HEK293 (cell line): ENCODE data around the gene TAS1R2.

ENCODE experiments used
- CTCF ChIA-PET: fragments of 350-600 bp; formaldehyde crosslinking; extraction: SDS; loops from one replicate; lab custom pipeline; 2021; ENCODE audit warnings: antibody characterized with exemption; lab: Yijun Ruan, JAX
- POLR2A ChIA-PET: fragments of 300-600 bp; formaldehyde crosslinking; extraction: SDS; loops from one replicate; lab custom pipeline; 2020; ENCODE audit warnings: antibody characterized with exemption, inconsistent platforms; lab: Yijun Ruan, JAX
- H3K27ac ChIP-seq: fragments of 200-500 bp; sonication (Bioruptor generic); 2 replicates; pipeline ENCODE4 v1.5.1; 2014; ENCODE audit warnings: low read depth, low read length, control low read depth, inconsistent platforms; ENCODE audit errors: extremely low read depth
- H3K36me3 ChIP-seq, 2 experiments: fragments of 200-500 bp in 1 of 2; sonication (Bioruptor generic) in 1 of 2; 1 replicate in 1 of 2; 2 replicates in 1 of 2; pipeline ENCODE4 v1.5.1; 2014 to 2017; ENCODE audit warnings: inconsistent platforms in 2 of 2, low read length in 2 of 2; ENCODE audit not compliant: control insufficient read depth in 2 of 2, insufficient read depth in 1 of 2
- H3K4me1 ChIP-seq: fragments of 200-500 bp; sonication (Bioruptor generic); 2 replicates; pipeline ENCODE4 v1.5.1; 2014; ENCODE audit warnings: mild to moderate bottlenecking, low read length, inconsistent platforms; ENCODE audit not compliant: control insufficient read depth, insufficient read depth
- H3K4me3 ChIP-seq: 2 replicates; pipeline ENCODE4 v1.5.1; 2011; ENCODE audit warnings: low read depth, mild to moderate bottlenecking, control low read depth, low read length, moderate library complexity
- H3K9me3 ChIP-seq: fragments of 200-500 bp; sonication (Bioruptor generic); 2 replicates; pipeline ENCODE4 v1.5.1; 2014; ENCODE audit warnings: low read depth, low read length, inconsistent platforms; ENCODE audit not compliant: control insufficient read depth, insufficient read depth
- GFI1B ChIP-seq: fragments of 450-650 bp; formaldehyde crosslinking; IDR thresholded peaks from 2 replicates; pipeline ENCODE4 v1.5.1; 2016; ENCODE audit warnings: missing biosample characterization, missing genetic modification characterization
- KLF10 ChIP-seq: fragments of 450-650 bp; IDR thresholded peaks from 2 replicates; pipeline ENCODE4 v1.5.1; 2018; ENCODE audit warnings: missing biosample characterization, mild to moderate bottlenecking, missing genetic modification characterization
- KLF9 ChIP-seq: fragments of 450-650 bp; formaldehyde crosslinking; IDR thresholded peaks from 2 replicates; pipeline ENCODE4 v1.5.1; 2016; ENCODE audit warnings: missing biosample characterization, missing genetic modification characterization, low read depth
- MZF1 ChIP-seq: fragments of 450-650 bp; formaldehyde crosslinking; IDR thresholded peaks from 2 replicates; pipeline ENCODE4 v1.5.1; 2017; ENCODE audit warnings: missing biosample characterization, missing genetic modification characterization, borderline replicate concordance
- PRDM2 ChIP-seq: fragments of 450-650 bp; formaldehyde crosslinking; IDR thresholded peaks from 2 replicates; pipeline ENCODE4 v1.5.1; 2016; ENCODE audit warnings: missing biosample characterization, missing genetic modification characterization, borderline replicate concordance
- SALL2 ChIP-seq: fragments of 450-650 bp; formaldehyde crosslinking; IDR thresholded peaks from 2 replicates; pipeline ENCODE4 v1.5.0; 2017; ENCODE audit warnings: missing biosample characterization, mild to moderate bottlenecking, missing genetic modification characterization, borderline replicate concordance
- TRIM28 ChIP-seq: IDR thresholded peaks from 2 replicates; pipeline ENCODE4 v1.6.1; 2011; ENCODE audit warnings: low read length, control low read depth, borderline replicate concordance
- ZBTB20 ChIP-seq: fragments of 450-650 bp; formaldehyde crosslinking; IDR thresholded peaks from 2 replicates; pipeline ENCODE4 v1.5.1; 2016; ENCODE audit warnings: missing biosample characterization, missing genetic modification characterization
- ZFHX2 ChIP-seq: fragments of 450-650 bp; formaldehyde crosslinking; conservative IDR thresholded peaks from 2 replicates; pipeline ENCODE4 v1.5.1; 2016; ENCODE audit warnings: missing biosample characterization, missing genetic modification characterization
- ZNF10 ChIP-seq: fragments of 450-650 bp; formaldehyde crosslinking; IDR thresholded peaks from 2 replicates; pipeline ENCODE4 v1.5.1; 2017; ENCODE audit warnings: missing biosample characterization, missing genetic modification characterization
- ZNF148 ChIP-seq: fragments of 450-650 bp; formaldehyde crosslinking; IDR thresholded peaks from 2 replicates; pipeline ENCODE4 v1.5.0; 2017; ENCODE audit warnings: missing biosample characterization, missing genetic modification characterization, borderline replicate concordance
- ZNF335 ChIP-seq: fragments of 450-650 bp; formaldehyde crosslinking; conservative IDR thresholded peaks from 2 replicates; pipeline ENCODE4 v1.5.1; 2016; ENCODE audit warnings: missing biosample characterization, missing genetic modification characterization
- ZNF600 ChIP-seq: fragments of 450-650 bp; formaldehyde crosslinking; IDR thresholded peaks from 2 replicates; pipeline ENCODE4 v1.5.1; 2016; ENCODE audit warnings: missing biosample characterization, missing genetic modification characterization
- ZNF654 ChIP-seq: fragments of 450-650 bp; formaldehyde crosslinking; IDR thresholded peaks from 2 replicates; pipeline ENCODE4 v1.5.1; 2016; ENCODE audit warnings: low read depth, missing biosample characterization, missing genetic modification characterization
- ZNF704 ChIP-seq: fragments of 450-650 bp; formaldehyde crosslinking; IDR thresholded peaks from 2 replicates; pipeline ENCODE4 v1.5.1; 2016; ENCODE audit warnings: missing biosample characterization, missing genetic modification characterization
- TF ChIP-seq, protein P1 (sequence below): fragments of 450-650 bp; formaldehyde crosslinking; IDR thresholded peaks from 2 replicates; pipeline ENCODE4 v1.5.1; 2016; ENCODE audit warnings: missing biosample characterization, missing genetic modification characterization

TAS1R2 gene

GRCh38 chr1:18883636-18884418 is 24.4 kb upstream of the TAS1R2 start:
- peaks cover 0 to 7% of the 10 kb centered on the region in 2 experiments; a peak in 1 of 3 replicates for H3K36me3 ChIP-seq
- ChIA-PET CTCF (interaction anchor here (0.5 to 3.4 kb wide), 36 partner anchors 9 to 1664 kb away, joined by 3 to 29 read pairs (median 4); partner anchors contain the start of gene ALDH4A1), POLR2A (interaction anchor here (0.6 to 1.4 kb wide), 2 partner anchors 19 to 213 kb away, joined by 3 to 7 read pairs; partner anchors contain the start of gene ALDH4A1)

GRCh38 chr1:18883079-18883478 is 23.6 kb upstream of the TAS1R2 start:
- no peak overlapping the region for H3K27ac ChIP-seq
- POLR2A ChIA-PET = no interaction called here
- TF ChIP-seq SALL2 (tag by site-specific recombination) (no peak), GFI1B (no peak), ZNF148 (tag by site-specific recombination) (no peak), KLF9 (tag by site-specific recombination) (no peak), ZNF704 (no peak), MZF1 (tag by site-specific recombination) (no peak)
- TF ChIP-seq, all 188 proteins: peak for 0
- no peak overlapping the region for H3K4me3 ChIP-seq
- CTCF ChIA-PET = interaction anchor here (1.0 to 3.4 kb wide), 9 partner anchors 9 to 771 kb away, joined by 3 to 29 read pairs (median 15); no protein-coding TSS in a partner anchor
- H3K9me3 ChIP-seq = no peaks in the 10 kb centered on the region
- H3K4me1 ChIP-seq = 0 out of 2 replicates have a peak, but pooled peaks cover 2% of the 10 kb centered on the region
- H3K36me3 ChIP-seq = peaks cover 0 to 7% of the 10 kb centered on the region in 2 experiments; a peak in 1 of 3 replicates

More at GRCh38 chr1:18883636-18884418, 24.4 kb upstream of the TAS1R2 start:
- Histone ChIP-seq H3K4me3 (no peak overlapping the region), H3K27ac (no peak overlapping the region), H3K4me1 (0 out of 2 replicates have a peak, but pooled peaks cover 2% of the 10 kb centered on the region), H3K9me3 (no peaks in the 10 kb centered on the region)
- TF ChIP-seq ZNF654 (peak; percentile 49), ZBTB20 (no peak), TRIM28 (no peak), KLF10 (no peak), ZNF335 (tag by site-specific recombination) (peak; percentile 65), PRDM2 (tag by site-specific recombination) (no peak), ZFHX2 (tag by site-specific recombination) (peak; percentile 27; the same call in 1 of the 2 replicates), ZNF600 (tag by site-specific recombination) (0 out of 2 replicates have a peak, but pooled peaks have one; percentile 51), ZNF10 (tag by site-specific recombination) (no peak)
- TF ChIP-seq, protein P1, sequence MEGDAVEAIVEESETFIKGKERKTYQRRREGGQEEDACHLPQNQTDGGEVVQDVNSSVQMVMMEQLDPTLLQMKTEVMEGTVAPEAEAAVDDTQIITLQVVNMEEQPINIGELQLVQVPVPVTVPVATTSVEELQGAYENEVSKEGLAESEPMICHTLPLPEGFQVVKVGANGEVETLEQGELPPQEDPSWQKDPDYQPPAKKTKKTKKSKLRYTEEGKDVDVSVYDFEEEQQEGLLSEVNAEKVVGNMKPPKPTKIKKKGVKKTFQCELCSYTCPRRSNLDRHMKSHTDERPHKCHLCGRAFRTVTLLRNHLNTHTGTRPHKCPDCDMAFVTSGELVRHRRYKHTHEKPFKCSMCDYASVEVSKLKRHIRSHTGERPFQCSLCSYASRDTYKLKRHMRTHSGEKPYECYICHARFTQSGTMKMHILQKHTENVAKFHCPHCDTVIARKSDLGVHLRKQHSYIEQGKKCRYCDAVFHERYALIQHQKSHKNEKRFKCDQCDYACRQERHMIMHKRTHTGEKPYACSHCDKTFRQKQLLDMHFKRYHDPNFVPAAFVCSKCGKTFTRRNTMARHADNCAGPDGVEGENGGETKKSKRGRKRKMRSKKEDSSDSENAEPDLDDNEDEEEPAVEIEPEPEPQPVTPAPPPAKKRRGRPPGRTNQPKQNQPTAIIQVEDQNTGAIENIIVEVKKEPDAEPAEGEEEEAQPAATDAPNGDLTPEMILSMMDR = peak; percentile 76
